HG02981 (cell line): Measurements from ENCODE around the gene RGR.

Experiments
- ATAC-seq: cut with Tn5 transposase; IDR thresholded peaks from one replicate; pipeline ENCODE4 v1.9.1; 2021; ENCODE audit warnings: mild to moderate bottlenecking, moderate library complexity; ENCODE audit not compliant: unreplicated experiment

The RGR gene

DNA sequence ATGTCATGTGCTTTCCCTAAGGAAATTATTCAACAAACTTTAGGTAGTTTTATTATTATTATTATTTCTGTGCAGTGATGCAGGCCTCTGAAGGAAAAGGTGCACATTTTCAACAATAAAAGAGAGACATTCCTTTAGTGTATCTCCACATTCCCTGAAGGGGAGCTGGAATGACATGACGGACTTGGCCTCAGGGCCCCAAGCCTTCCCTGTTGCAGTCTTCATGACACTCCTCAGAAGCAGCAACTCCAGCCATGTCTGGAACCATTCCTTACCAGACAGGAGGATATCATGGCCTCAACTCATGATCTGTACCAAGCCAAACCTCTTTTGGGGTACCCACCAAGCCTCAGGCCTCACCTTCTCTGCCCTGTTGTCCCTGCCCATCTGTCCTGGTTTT, 48.3 kb downstream of the RGR start:
- ATAC-seq: no peak

- ATAC-seq: no peak
These were observed 48.7 kb downstream of the RGR start for GRCh38 chr10:84293574-84294016.

DNA sequence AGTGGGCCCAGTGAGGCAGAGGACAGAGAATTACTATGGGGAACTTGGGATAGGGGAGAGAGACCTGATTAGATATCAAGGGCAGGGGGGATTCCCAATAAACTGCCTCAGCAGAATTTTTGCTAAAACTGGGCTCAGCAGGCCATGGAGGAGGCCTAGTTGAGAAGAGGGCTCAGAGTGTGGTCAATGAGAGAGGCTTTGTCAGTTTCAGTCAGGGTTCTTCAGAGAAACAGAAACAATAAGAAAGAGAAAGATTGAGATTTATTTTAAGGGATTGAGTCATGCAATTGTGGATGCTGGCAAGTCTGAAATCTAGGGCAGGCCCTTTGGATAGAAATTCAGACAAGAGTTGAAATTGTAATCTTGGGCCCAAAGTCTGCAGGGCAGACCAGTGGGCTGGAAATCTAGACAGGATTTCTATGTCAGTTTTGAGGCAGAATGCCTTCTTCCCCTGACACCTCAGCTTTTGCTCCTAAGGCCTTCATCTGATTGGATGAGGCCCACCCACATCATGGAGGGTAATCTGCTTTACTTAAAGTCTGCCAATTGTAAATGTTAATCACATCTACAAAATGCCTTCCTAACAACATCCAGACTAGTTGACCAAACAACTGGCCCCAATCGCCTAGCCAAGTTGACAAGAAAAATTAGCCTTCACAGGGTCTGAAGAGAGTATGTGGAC, 50.1 kb downstream of the RGR start:
- ATAC-seq: peak; percentile 80

DNA sequence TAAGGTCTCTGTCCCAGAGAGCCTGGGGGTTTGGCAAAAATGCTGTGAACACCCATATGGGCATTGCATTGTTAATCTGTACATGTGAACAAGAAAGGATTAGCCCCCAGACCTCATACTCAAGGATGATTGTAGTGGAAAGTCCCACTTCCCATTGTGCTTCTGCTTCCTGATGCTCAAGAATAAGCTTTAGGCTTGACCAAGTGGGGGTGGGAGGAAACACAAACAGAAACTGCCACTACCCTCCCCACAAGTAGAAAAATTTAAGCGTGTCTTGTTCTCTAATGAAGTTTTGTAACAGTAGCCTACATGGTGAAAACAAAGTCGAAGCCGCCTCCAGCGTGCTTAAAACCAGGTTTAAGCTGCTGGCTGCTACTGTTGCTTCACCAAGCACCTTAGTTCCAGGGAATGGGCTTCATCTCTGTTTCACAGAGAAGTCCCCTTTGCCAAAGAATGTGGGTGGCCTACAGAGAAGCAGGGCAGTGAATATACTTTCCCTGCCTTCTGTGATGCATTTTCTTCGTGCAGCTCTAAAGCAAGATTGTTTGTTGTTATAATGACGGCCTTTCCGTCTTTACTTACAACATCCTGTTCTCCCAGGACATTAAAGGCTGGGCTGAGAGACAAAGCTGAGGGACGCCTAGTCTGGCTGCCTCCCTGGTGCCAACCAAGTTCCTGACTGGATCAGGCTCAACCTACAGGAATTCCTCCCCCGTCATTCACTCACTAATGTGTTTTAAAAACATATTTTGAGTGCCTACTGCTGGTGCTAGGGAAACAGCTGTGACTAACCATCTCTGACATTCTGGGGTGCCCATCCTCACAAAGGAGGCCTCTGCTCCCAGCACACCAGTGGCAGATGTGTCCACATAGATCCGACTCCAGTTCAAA, 51.5 kb downstream of the RGR start:
- ATAC-seq: no peak

DNA sequence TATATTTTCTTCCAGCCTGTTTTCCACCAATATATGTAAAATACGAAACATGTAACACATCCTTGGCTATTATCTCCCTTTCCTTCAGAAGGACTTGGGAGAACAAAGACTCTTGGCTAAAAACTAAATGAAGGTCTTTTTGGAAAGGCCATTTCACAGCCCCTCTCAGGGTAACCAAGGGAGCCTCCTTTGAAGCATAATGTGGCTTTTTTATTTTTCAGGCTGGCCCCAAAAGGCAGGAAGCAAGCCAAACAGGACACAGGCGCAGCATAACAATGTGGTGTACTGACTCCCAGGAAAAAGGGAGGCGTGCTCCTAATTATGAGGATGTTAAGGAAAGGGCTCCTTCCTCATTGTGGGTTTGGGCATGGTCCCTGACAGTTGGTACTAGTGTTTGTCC, 53.2 kb downstream of the RGR start:
- ATAC-seq: no peak

GRCh38 chr10:84302223-84302622, 57.4 kb downstream of the RGR start:
- no peak for ATAC-seq

GRCh38 chr10:84306751-84307384, 62.0 kb downstream of the RGR start:
- ATAC-seq: no peak

DNA sequence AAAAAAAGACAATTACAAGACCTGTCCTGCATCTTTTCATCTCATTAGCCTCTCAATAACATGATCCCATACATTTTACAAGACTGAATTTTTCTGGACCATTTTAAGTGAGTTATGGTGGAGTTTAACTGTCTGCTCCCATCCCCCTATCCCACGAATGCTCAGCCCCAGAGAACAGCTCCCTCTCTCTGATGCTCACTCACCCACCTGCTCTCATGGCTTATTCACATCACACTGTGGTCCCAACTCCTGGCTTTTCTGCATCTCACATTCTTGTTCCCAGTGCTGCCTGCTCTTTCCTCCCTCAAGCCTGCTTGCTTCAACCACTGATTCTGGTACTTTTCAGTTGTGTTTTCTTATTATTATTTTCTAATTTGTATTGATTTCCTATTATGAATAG, 63.2 kb downstream of the RGR start:
- ATAC-seq: no peak

DNA sequence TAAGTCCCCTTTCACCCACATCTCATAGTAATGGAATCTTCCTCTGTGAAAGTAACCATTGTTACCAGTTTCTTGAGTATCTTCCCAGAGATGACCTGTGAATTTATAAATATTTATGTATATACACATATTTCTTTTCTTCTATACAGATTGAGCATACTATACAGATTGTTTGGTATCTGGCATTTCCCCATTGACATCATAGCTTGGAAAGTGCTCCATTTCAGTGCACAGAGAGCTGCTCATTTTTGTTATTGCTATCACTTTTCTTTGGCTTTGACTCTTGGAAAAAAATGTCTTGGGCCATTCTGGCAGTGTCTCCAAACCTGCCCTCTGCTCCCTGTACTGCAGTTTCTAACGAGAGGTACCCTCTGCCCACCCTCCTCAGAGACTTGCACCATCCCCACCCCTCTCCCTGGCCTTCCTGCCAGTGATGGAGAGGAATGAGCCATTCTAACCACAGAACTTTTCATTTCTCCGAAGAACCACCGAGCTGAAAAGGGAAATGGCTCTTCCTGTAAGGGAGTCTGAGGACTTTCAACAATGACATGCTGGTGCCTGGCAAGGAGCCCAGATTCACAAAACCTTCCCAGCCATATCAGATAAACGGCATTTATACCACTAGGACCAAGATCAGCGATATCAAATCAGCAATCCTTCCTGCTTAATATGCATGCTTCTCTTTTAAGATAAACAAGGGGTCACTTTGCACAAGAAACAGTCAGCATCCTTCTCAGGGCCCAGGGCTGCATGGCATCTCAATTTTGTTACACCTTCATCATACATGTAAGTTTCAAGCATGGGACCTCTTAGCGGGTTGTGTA, 63.8 kb downstream of the RGR start:
- peak; percentile 53 for ATAC-seq
